HG02970 (cell line): ENCODE results near the gene OR2J3.
"Not testable (repeated sequence)": the region's sequence is repeated elsewhere in the genome, so short reads cannot be mapped to it uniquely, and the experiment has no call there.

Experiments
- ATAC-seq: cut with Tn5 transposase; IDR thresholded peaks from one replicate; pipeline ENCODE4 v1.9.1; 2021; ENCODE audit warnings: mild to moderate bottlenecking, moderate library complexity, moderate number of reproducible peaks; ENCODE audit not compliant: unreplicated experiment, low FRiP score

Gene OR2J3

DNA sequence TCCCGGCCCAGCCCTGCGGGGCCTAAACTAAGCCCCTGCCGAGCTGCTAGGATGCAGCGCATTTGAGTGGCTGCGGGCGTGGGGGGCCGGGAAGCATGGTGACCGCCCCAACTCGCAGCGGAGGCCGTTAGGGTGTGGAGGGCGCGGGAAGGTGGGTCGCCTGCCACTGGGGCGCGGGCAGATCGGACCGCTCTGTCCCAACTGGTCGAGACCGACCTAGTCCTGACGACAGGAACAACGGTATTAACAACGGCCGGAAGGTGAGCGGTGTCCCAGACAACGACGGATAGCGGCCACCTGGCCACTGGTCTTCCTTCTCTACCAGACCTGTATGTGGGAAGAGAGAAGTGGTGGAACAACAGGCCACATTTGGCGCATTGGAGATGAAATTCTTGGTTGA, 52.1 kb downstream of the OR2J3 start:
- ATAC-seq, result not testable (repeated sequence)
